ENCODE data around the gene P3H4. TPM values are rescaled to one million over a fixed set of nuclear protein-coding genes. Genes with fewer than 3 reads are reported as not detected.
"Not testable (repeated sequence)": the region's sequence is repeated elsewhere in the genome, so short reads cannot be mapped to it uniquely, and the experiment has no call there.

Gene P3H4
- total RNA-seq, 4 donors from 2014 or later, result 24.5 to 59.2 (median 34.9) TPM

GRCh38 chr17:41835214-41835799 lies 23.6 kb upstream of the P3H4 start:
- intact Hi-C loops (cut with DNase I), result no loop called here
- H3K27me3 ChIP-seq, result no peaks in the 10 kb centered on the region

GRCh38 chr17:41829961-41830360 lies 18.2 kb upstream of the P3H4 start:
- 86% methylated on average over 10 of the region's 10 CpGs for WGBS, 2 donors
- H3K4me3 ChIP-seq (replicated peaks in 1 of 3); H3K4me1 ChIP-seq; DNase-seq; H3K27me3 ChIP-seq; intact Hi-C loops (cut with DNase I); H3K27ac ChIP-seq; H3K9me3 ChIP-seq: not testable (repeated sequence)
- H3K36me3 ChIP-seq, result peaks cover 36 to 56% of the 10 kb centered on the region in 2 donors

More at GRCh38 chr17:41835214-41835799, 23.6 kb upstream of the P3H4 start:
- peak overlapping the region; percentile 61 to 93 (median 93) for H3K4me3 ChIP-seq (replicated peaks in 1 of 3)
- peaks cover 17% of the 10 kb centered on the region in 2 donors for H3K4me1 ChIP-seq
- TF ChIP-seq POLR2A (IDR thresholded peaks at IDR 0.05), result no peak
- TF ChIP-seq CTCF (IDR thresholded peaks at IDR 0.05), result no peak
- DNase-seq, result no peak
- WGBS, 2 donors, result 20 to 25% methylated on average over 9 to 13 of the region's 13 CpGs
- peak overlapping the region; percentile 79 to 92 (median 88) for H3K27ac ChIP-seq
- H3K36me3 ChIP-seq, result peaks cover 3 to 16% of the 10 kb centered on the region in 2 donors
- no peaks in the 10 kb centered on the region for H3K9me3 ChIP-seq

- intact Hi-C loops (cut with DNase I), result no loop called here
- Histone ChIP-seq H3K36me3 (peaks cover 34 to 40% of the 10 kb centered on the region in 2 donors), H3K9me3 (no peaks in the 10 kb centered on the region), H3K27ac (no peak overlapping the region), H3K4me1 (no peaks in the 10 kb centered on the region), H3K4me3 (replicated peaks in 1 of 3) (no peak overlapping the region), H3K27me3 (no peaks in the 10 kb centered on the region)
- TF ChIP-seq POLR2A (IDR thresholded peaks at IDR 0.05) (no peak), CTCF (IDR thresholded peaks at IDR 0.05) (no peak)
- DNase-seq, result no peak
- WGBS, 2 donors, result 94% methylated on average over 18 to 19 of the region's 19 CpGs
These were observed 13.6 kb upstream of the P3H4 start for GRCh38 chr17:41825175-41825845.

- no peak for TF ChIP-seq CTCF (IDR thresholded peaks at IDR 0.05)
- TF ChIP-seq POLR2A (IDR thresholded peaks at IDR 0.05), result no peak
- no peaks in the 10 kb centered on the region for H3K27me3 ChIP-seq
- H3K4me3 ChIP-seq (replicated peaks in 1 of 3), result no peak overlapping the region
- intact Hi-C loops (cut with DNase I), result no loop called here
- peak; percentile 15 to 33 for DNase-seq
- no peaks in the 10 kb centered on the region for H3K9me3 ChIP-seq
- WGBS, 2 donors, result 52 to 53% methylated on average over 6 of the region's 7 CpGs
- peaks cover 28 to 30% of the 10 kb centered on the region in 2 donors for H3K36me3 ChIP-seq
- H3K4me1 ChIP-seq, result no peaks in the 10 kb centered on the region
- no peak overlapping the region for H3K27ac ChIP-seq
These were observed 12.3 kb upstream of the P3H4 start for GRCh38 chr17:41824086-41824485.

- peaks cover 25 to 27% of the 10 kb centered on the region in 2 donors for H3K36me3 ChIP-seq
These were observed 11.8 kb upstream of the P3H4 start for GRCh38 chr17:41823580-41823979.

More at GRCh38 chr17:41823580-41823979, 11.8 kb upstream of the P3H4 start:
- Histone ChIP-seq H3K27me3 (no peaks in the 10 kb centered on the region), H3K9me3 (no peaks in the 10 kb centered on the region), H3K27ac (no peak overlapping the region), H3K4me1 (no peaks in the 10 kb centered on the region), H3K4me3 (replicated peaks in 1 of 3) (no peak overlapping the region)
- no peak for TF ChIP-seq POLR2A (IDR thresholded peaks at IDR 0.05)
- no peak for TF ChIP-seq CTCF (IDR thresholded peaks at IDR 0.05)
- WGBS, 2 donors, result 89 to 95% methylated on average over 7 of the region's 7 CpGs
- no peak for DNase-seq
- intact Hi-C loops (cut with DNase I), result no loop called here

All from thyroid gland (tissue), 4 donors.